Smooth muscle cell (in vitro differentiated cells): Measurements from ENCODE around the gene SRM. TPM values are rescaled to one million over a fixed set of nuclear protein-coding genes. Genes with fewer than 3 reads are reported as not detected.

ENCODE experiments used
- DNase-seq: peaks from one replicate; lab custom pipeline; 2025; ENCODE audit not compliant: unreplicated experiment; lab: John Stamatoyannopoulos, UW
- H2AFZ ChIP-seq: fragments of 200-600 bp; sonication (generic); 2 replicates; pipeline ENCODE4 v1.6.0; 2016; ENCODE audit warnings: antibody characterized with exemption, low read depth, mild to moderate bottlenecking
- H3F3A ChIP-seq: fragments of 200-600 bp; sonication (generic); 2 replicates; pipeline ENCODE4 v1.6.0; 2017; ENCODE audit warnings: antibody characterized with exemption, low read depth
- H3K27ac ChIP-seq: fragments of 200-600 bp; sonication (generic); 2 replicates; pipeline ENCODE4 v1.5.1; 2016; ENCODE audit warnings: low read depth, mild to moderate bottlenecking
- H3K27me3 ChIP-seq: fragments of 200-600 bp; sonication (generic); 2 replicates; pipeline ENCODE4 v1.6.1; 2016; ENCODE audit warnings: low read depth, mild to moderate bottlenecking
- H3K36me3 ChIP-seq: fragments of 200-600 bp; sonication (generic); 2 replicates; pipeline ENCODE4 v1.5.1; 2016; ENCODE audit warnings: low read depth
- H3K4me1 ChIP-seq: fragments of 200-600 bp; sonication (generic); 2 replicates; pipeline ENCODE4 v1.5.1; 2016; ENCODE audit warnings: low read depth
- H3K4me2 ChIP-seq: fragments of 200-600 bp; sonication (generic); 2 replicates; pipeline ENCODE4 v1.6.0; 2016; ENCODE audit warnings: mild to moderate bottlenecking
- H3K4me3 ChIP-seq: fragments of 200-600 bp; sonication (generic); 2 replicates; pipeline ENCODE4 v1.5.1; 2016; ENCODE audit warnings: mild to moderate bottlenecking
- H3K79me2 ChIP-seq: fragments of 200-600 bp; sonication (generic); 2 replicates; pipeline ENCODE4 v1.6.0; 2016; ENCODE audit warnings: low read depth, mild to moderate bottlenecking
- H3K9ac ChIP-seq: fragments of 200-600 bp; sonication (generic); 2 replicates; pipeline ENCODE4 v1.6.0; 2016; ENCODE audit warnings: low read depth
- H3K9me3 ChIP-seq: fragments of 200-600 bp; sonication (generic); replicated peaks from 2 replicates; pipeline ENCODE4 v1.5.1; 2016; ENCODE audit warnings: low read depth
- H4K20me1 ChIP-seq: fragments of 200-600 bp; sonication (generic); 2 replicates; pipeline ENCODE4 v1.6.0; 2016; ENCODE audit warnings: low read depth
- CTCF ChIP-seq: fragments of 200-600 bp; sonication (generic); IDR thresholded peaks from 2 replicates; pipeline ENCODE4 v1.5.1; 2017; ENCODE audit warnings: borderline replicate concordance, mild to moderate bottlenecking, antibody characterized with exemption; ENCODE audit not compliant: insufficient read depth, poor library complexity, severe bottlenecking
- WGBS: methylation state at CpG from one replicate; pipeline ENCODE4 v1.1.7; 2016; ENCODE audit warnings: low lambda C conversion rate; 5-methylcytosine and 5-hydroxymethylcytosine counted together
- polyA plus RNA-seq: library from polyadenylated mRNA; unstranded; fragments of >200 nt; fragmentation: Nextera tagmentation; extraction: Ambion mirVana; gene quantifications from 2 replicates; pipeline ENCODE4 v1.2.1, GENCODE V29; 2016
- total RNA-seq: library from RNA; depleted of rRNA; stranded (reverse); fragments of >200 nt; gene quantifications from 2 replicates; pipeline ENCODE4 v1.2.3, GENCODE V29; 2014

Gene SRM
- total and polyA plus RNA-seq, 2 experiments from 2014 or later = 43.9 to 355 TPM

- H3K27me3 ChIP-seq = no peaks in the 10 kb centered on the region
- no peaks in the 10 kb centered on the region for H3K4me1 ChIP-seq
- no peaks in the 10 kb centered on the region for H3K79me2 ChIP-seq
- no peaks in the 10 kb centered on the region for H3F3A ChIP-seq
- H4K20me1 ChIP-seq = no peaks in the 10 kb centered on the region
- 85% methylated on average over 16 of the region's 16 CpGs for WGBS
- H3K27ac ChIP-seq = no peak overlapping the region
- H3K36me3 ChIP-seq = no peaks in the 10 kb centered on the region
- DNase-seq = no peak
- no peak for TF ChIP-seq CTCF
- no peak overlapping the region for H3K4me3 ChIP-seq
- no peak overlapping the region for H3K4me2 ChIP-seq
- H2AFZ ChIP-seq = no peak overlapping the region
- no peaks in the 10 kb centered on the region for H3K9me3 ChIP-seq
- H3K9ac ChIP-seq = no peak overlapping the region
These were observed 15.6 kb downstream of the SRM start for GRCh38 chr1:11044086-11044848.

GRCh38 chr1:11042995-11043874 is 16.6 kb downstream of the SRM start:
- H3K9ac ChIP-seq = no peak overlapping the region
- DNase-seq = no peak
- no peak for TF ChIP-seq CTCF
- no peak overlapping the region for H3K4me3 ChIP-seq
- no peaks in the 10 kb centered on the region for H3F3A ChIP-seq
- no peaks in the 10 kb centered on the region for H4K20me1 ChIP-seq
- no peaks in the 10 kb centered on the region for H3K79me2 ChIP-seq
- H3K4me1 ChIP-seq = no peaks in the 10 kb centered on the region
- H3K9me3 ChIP-seq = no peaks in the 10 kb centered on the region
- WGBS = 86% methylated on average over 19 of the region's 19 CpGs
- H2AFZ ChIP-seq = no peak overlapping the region
- H3K27me3 ChIP-seq = no peaks in the 10 kb centered on the region
- H3K36me3 ChIP-seq = no peaks in the 10 kb centered on the region
- H3K4me2 ChIP-seq = no peak overlapping the region
- no peak overlapping the region for H3K27ac ChIP-seq

- WGBS = 75% methylated on average over 3 of the region's 3 CpGs
- no peaks in the 10 kb centered on the region for H3K36me3 ChIP-seq
- no peak for TF ChIP-seq CTCF
- no peak overlapping the region for H3K9ac ChIP-seq
- H3K4me1 ChIP-seq = no peaks in the 10 kb centered on the region
- no peak overlapping the region for H2AFZ ChIP-seq
- H3K27ac ChIP-seq = no peak overlapping the region
- DNase-seq = no peak
- no peak overlapping the region for H3K4me3 ChIP-seq
- H4K20me1 ChIP-seq = no peaks in the 10 kb centered on the region
- H3F3A ChIP-seq = no peaks in the 10 kb centered on the region
- no peaks in the 10 kb centered on the region for H3K9me3 ChIP-seq
- H3K79me2 ChIP-seq = no peaks in the 10 kb centered on the region
- no peaks in the 10 kb centered on the region for H3K27me3 ChIP-seq
- no peak overlapping the region for H3K4me2 ChIP-seq
These were observed 17.8 kb downstream of the SRM start for GRCh38 chr1:11042065-11042464.
